Liver (tissue), 9 donors: ENCODE measurements around the gene ZNF280D. TPM values are rescaled to one million over a fixed set of nuclear protein-coding genes. Genes with fewer than 3 reads are reported as not detected.

Experiments used
- DNase-seq: peaks from one replicate; pipeline ENCODE4 v3.0.0-alpha.2; 2017; ENCODE audit warnings: low spot score
- H3K27ac ChIP-seq, 2 donors: one replicate each; pipeline ENCODE4 v1.7.0; 2013; ENCODE audit warnings: inconsistent platforms in 2 of 2, low read length in 2 of 2, control low read depth in 1 of 2, low read depth in 1 of 2, mild to moderate bottlenecking in 1 of 2
- H3K27me3 ChIP-seq, 4 donors: one replicate each; pipeline versions ENCODE4 v1.6.1 to v1.7.0; 2013; ENCODE audit warnings: low read length in 3 of 4, inconsistent platforms in 1 of 4, mild to moderate bottlenecking in 1 of 4, moderate library complexity in 1 of 4; ENCODE audit not compliant: control insufficient read depth in 4 of 4, insufficient read depth in 4 of 4
- H3K36me3 ChIP-seq, 4 donors: one replicate each; pipeline versions ENCODE4 v1.6.1 to v1.7.0; 2013; ENCODE audit warnings: low read length in 3 of 4, mild to moderate bottlenecking in 3 of 4, low read depth in 1 of 4, moderate library complexity in 1 of 4; ENCODE audit not compliant: control insufficient read depth in 4 of 4, insufficient read depth in 3 of 4
- H3K4me1 ChIP-seq, 4 donors: one replicate each; pipeline versions ENCODE4 v1.6.1 to v1.7.0; 2013; ENCODE audit warnings: low read length in 3 of 4, mild to moderate bottlenecking in 3 of 4, moderate library complexity in 1 of 4; ENCODE audit not compliant: control insufficient read depth in 4 of 4, insufficient read depth in 4 of 4
- H3K4me3 ChIP-seq, 3 donors: one replicate each; pipeline versions ENCODE4 v1.6.1 to v1.7.0; 2013; ENCODE audit warnings: low read length in 3 of 3, control low read depth in 1 of 3, low read depth in 1 of 3, mild to moderate bottlenecking in 1 of 3
- H3K9ac ChIP-seq, 2 donors: one replicate each; pipeline ENCODE4 v1.7.0; 2013; ENCODE audit warnings: low read length in 2 of 2, mild to moderate bottlenecking in 2 of 2, moderate library complexity in 2 of 2, control low read depth in 1 of 2, low read depth in 1 of 2
- H3K9me3 ChIP-seq, 4 donors: one replicate each; pipeline versions ENCODE4 v1.6.1 to v1.7.0; 2013; ENCODE audit warnings: low read length in 3 of 4; ENCODE audit not compliant: control insufficient read depth in 4 of 4
- ATF3 ChIP-seq: IDR thresholded peaks from 2 replicates; pipeline ENCODE4 v1.6.1; 2016; ENCODE audit warnings: antibody characterized with exemption
- EGR1 ChIP-seq, 2 donors: IDR thresholded peaks; 2 replicates each; pipeline ENCODE4 v1.6.1; 2016 to 2018; ENCODE audit warnings: antibody characterized with exemption in 2 of 2, low read depth in 2 of 2
- FOXA1 ChIP-seq: IDR thresholded peaks from 2 replicates; pipeline ENCODE4 v1.6.1; 2016; ENCODE audit warnings: antibody characterized with exemption
- FOXA2 ChIP-seq: IDR thresholded peaks from 2 replicates; pipeline ENCODE4 v1.6.1; 2016; ENCODE audit warnings: antibody characterized with exemption
- GABPA ChIP-seq, 2 donors: IDR thresholded peaks in 1 of 2; conservative IDR thresholded peaks in 1 of 2; 2 replicates each; pipeline ENCODE4 v1.6.1; 2016; ENCODE audit warnings: antibody characterized with exemption in 2 of 2, mild to moderate bottlenecking in 1 of 2, moderate library complexity in 1 of 2
- HNF4A ChIP-seq, 2 donors: conservative IDR thresholded peaks; 2 replicates each; pipeline ENCODE4 v1.6.1; 2016; ENCODE audit warnings: antibody characterized with exemption in 2 of 2, mild to moderate bottlenecking in 2 of 2
- HNF4G ChIP-seq: IDR thresholded peaks from 2 replicates; pipeline ENCODE4 v1.6.1; 2016; ENCODE audit warnings: antibody characterized with exemption
- JUND ChIP-seq, 2 donors: IDR thresholded peaks; 2 replicates each; pipeline ENCODE4 v1.6.1; 2016; ENCODE audit warnings: antibody characterized with exemption in 2 of 2
- MAX ChIP-seq: IDR thresholded peaks from 2 replicates; pipeline ENCODE4 v1.6.1; 2016; ENCODE audit warnings: antibody characterized with exemption
- NR2F2 ChIP-seq: IDR thresholded peaks from 2 replicates; pipeline ENCODE4 v1.6.1; 2016; ENCODE audit warnings: antibody characterized with exemption
- RAD21 ChIP-seq, 2 donors: IDR thresholded peaks; 2 replicates each; pipeline ENCODE4 v1.6.1; 2016; ENCODE audit warnings: antibody characterized with exemption in 2 of 2, mild to moderate bottlenecking in 2 of 2
- REST ChIP-seq: IDR thresholded peaks from 2 replicates; pipeline ENCODE4 v1.6.1; 2016; ENCODE audit warnings: antibody characterized with exemption, mild to moderate bottlenecking
- RXRA ChIP-seq, 2 donors: IDR thresholded peaks; 2 replicates each; pipeline ENCODE4 v1.6.1; 2017 to 2018; ENCODE audit warnings: antibody characterized with exemption in 2 of 2, mild to moderate bottlenecking in 1 of 2
- SP1 ChIP-seq: IDR thresholded peaks from 2 replicates; pipeline ENCODE4 v1.6.1; 2018; ENCODE audit warnings: antibody characterized with exemption, mild to moderate bottlenecking
- TAF1 ChIP-seq: conservative IDR thresholded peaks from 2 replicates; pipeline ENCODE4 v1.6.1; 2016; ENCODE audit warnings: antibody characterized with exemption, mild to moderate bottlenecking
- YY1 ChIP-seq: IDR thresholded peaks from 2 replicates; pipeline ENCODE4 v1.6.1; 2016; ENCODE audit warnings: antibody characterized with exemption, mild to moderate bottlenecking
- ZBTB33 ChIP-seq: IDR thresholded peaks from 2 replicates; pipeline ENCODE4 v1.6.1; 2016; ENCODE audit warnings: antibody characterized with exemption
- WGBS: extraction: QIAGEN DNeasy Blood & Tissue Kit; methylation state at CpG from one replicate; pipeline ENCODE4 v1.1.7; 2013; 5-methylcytosine and 5-hydroxymethylcytosine counted together
- polyA plus RNA-seq, 2 donors: library from polyadenylated mRNA; stranded (reverse) in 1 of 2; unstranded in 1 of 2; fragments of 200-250 nt in 1 of 2; fragments of >200 nt in 1 of 2; fragmentation: Nextera tagmentation in 1 of 2; extraction: Ambion mirVana in 1 of 2; gene quantifications; one replicate each; pipeline versions ENCODE4 v1.2.1 to v1.2.3, GENCODE V29; 2013 to 2015
- total RNA-seq, 2 donors: library from RNA; depleted of rRNA; stranded (reverse); fragments of >200 nt; gene quantifications; one replicate each; pipeline ENCODE4 v1.2.3, GENCODE V29; 2014
- donor health status: healthy.
- donor health status: healthy.
- donor health status: healthy.
- donor health status: healthy.
- donor health status: healthy.

Gene ZNF280D
- total and polyA plus RNA-seq, 4 donors, result 5.2 to 32.6 (median 18.9) TPM

- H3K9me3 ChIP-seq, result no peaks in the 10 kb centered on the region
- no peak overlapping the region for H3K27ac ChIP-seq
- H3K4me3 ChIP-seq, result no peak overlapping the region
- no peak for DNase-seq
- TF ChIP-seq SP1 (no peak), HNF4A (conservative IDR thresholded peaks at IDR 0.05) (no peak), HNF4G (no peak), NR2F2 (no peak), TAF1 (no peak), ATF3 (no peak), RXRA (IDR thresholded peaks at IDR 0.05) (no peak), YY1 (no peak), EGR1 (IDR thresholded peaks at IDR 0.05; ENCODE audit: low read depth in 2 of 2) (no peak), REST (no peak), FOXA1 (no peak), FOXA2 (no peak), MAX (no peak), ZBTB33 (no peak), JUND (IDR thresholded peaks at IDR 0.05) (no peak)
- WGBS, result 88% methylated on average over 1 of the region's 1 CpG
- no peak overlapping the region for H3K9ac ChIP-seq
- H3K4me1 ChIP-seq, result peaks cover 0 to 2% (median under 1%) of the 10 kb centered on the region in 4 donors
- no peaks in the 10 kb centered on the region for H3K27me3 ChIP-seq
- peaks cover 0 to 2% (median 0%) of the 10 kb centered on the region in 4 donors for H3K36me3 ChIP-seq
These were observed 14.7 kb downstream of the ZNF280D start for GRCh38 chr15:56718560-56718959.

DNA sequence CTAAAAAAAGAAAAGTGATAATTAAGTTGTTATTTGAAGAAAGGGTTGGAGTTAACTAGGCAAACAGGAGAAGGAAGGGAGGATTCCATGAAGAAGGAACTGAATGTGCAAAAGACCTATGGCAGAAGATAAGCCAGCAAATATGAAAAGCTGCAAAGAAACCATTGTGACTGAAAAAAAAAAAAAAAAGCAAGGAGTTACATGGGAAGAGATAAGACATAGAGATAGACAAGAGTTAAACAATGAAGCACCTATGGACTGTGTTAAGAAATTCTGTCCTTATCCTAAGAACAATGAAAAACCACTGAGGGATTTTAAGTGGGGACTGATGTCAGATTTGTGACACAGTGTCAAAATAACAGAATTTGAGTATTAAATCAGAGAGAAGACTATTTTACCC, 17.0 kb downstream of the ZNF280D start:
- Histone ChIP-seq H3K4me1 (no peaks in the 10 kb centered on the region), H3K27ac (no peak overlapping the region), H3K9ac (no peak overlapping the region), H3K36me3 (peaks cover 0 to under 1% (median 0%) of the 10 kb centered on the region in 4 donors), H3K27me3 (no peaks in the 10 kb centered on the region), H3K4me3 (no peak overlapping the region), H3K9me3 (no peaks in the 10 kb centered on the region)
- TF ChIP-seq SP1, result no peak
- no peak for TF ChIP-seq FOXA2
- no peak for TF ChIP-seq REST
- TF ChIP-seq ZBTB33, result no peak
- no peak for TF ChIP-seq NR2F2
- no peak for TF ChIP-seq HNF4A (conservative IDR thresholded peaks at IDR 0.05)
- TF ChIP-seq EGR1 (IDR thresholded peaks at IDR 0.05; ENCODE audit: low read depth in 2 of 2), result no peak
- TF ChIP-seq RAD21 (IDR thresholded peaks at IDR 0.05), result no peak
- TF ChIP-seq GABPA (IDR thresholded peaks at IDR 0.05 in 1 of 2, conservative IDR thresholded peaks at IDR 0.05 in 1 of 2), result no peak
- TF ChIP-seq ATF3, result no peak
- TF ChIP-seq RXRA (IDR thresholded peaks at IDR 0.05), result no peak
- no peak for TF ChIP-seq FOXA1
- no peak for TF ChIP-seq TAF1
- TF ChIP-seq JUND (IDR thresholded peaks at IDR 0.05), result no peak
- TF ChIP-seq MAX, result no peak
- no peak for TF ChIP-seq HNF4G
- DNase-seq, result no peak
